GM21526 (cell line): ENCODE measurements around the gene NPAT.

Experiments
- ATAC-seq: cut with Tn5 transposase; IDR thresholded peaks from one replicate; pipeline ENCODE4 v1.9.1; 2021; ENCODE audit warnings: moderate library complexity; ENCODE audit not compliant: unreplicated experiment, low FRiP score

NPAT gene

GRCh38 chr11:108220721-108221336 lies 1.6 kb downstream of the NPAT start:
- no peak for ATAC-seq

- no peak for ATAC-seq
Observed at GRCh38 chr11:108218912-108219783, 3.3 kb downstream of the NPAT start.

- no peak for ATAC-seq
Observed at GRCh38 chr11:108218455-108218854, 4.0 kb downstream of the NPAT start.

GRCh38 chr11:108216988-108217387 lies 5.5 kb downstream of the NPAT start:
- no peak for ATAC-seq

- ATAC-seq = no peak
Observed at GRCh38 chr11:108213784-108214183, 8.7 kb downstream of the NPAT start.

- no peak for ATAC-seq
Observed at GRCh38 chr11:108210441-108210840, 12.0 kb downstream of the NPAT start.

- ATAC-seq = no peak
Observed at GRCh38 chr11:108207683-108208060, 14.8 kb downstream of the NPAT start.

GRCh38 chr11:108206969-108207682 lies 15.3 kb downstream of the NPAT start:
- no peak for ATAC-seq

- ATAC-seq = no peak
Observed at GRCh38 chr11:108206171-108206570, 16.3 kb downstream of the NPAT start.

GRCh38 chr11:108204929-108205499 lies 17.4 kb downstream of the NPAT start:
- no peak for ATAC-seq

GRCh38 chr11:108204376-108204775 lies 18.1 kb downstream of the NPAT start:
- no peak for ATAC-seq

- ATAC-seq = no peak
Observed at GRCh38 chr11:108203075-108203474, 19.4 kb downstream of the NPAT start.

GRCh38 chr11:108199446-108200321 lies 22.8 kb downstream of the NPAT start:
- ATAC-seq = peak; percentile 67

GRCh38 chr11:108198833-108199232 lies 23.6 kb downstream of the NPAT start:
- ATAC-seq = no peak

- no peak for ATAC-seq
Observed at GRCh38 chr11:108197351-108197750, 25.1 kb downstream of the NPAT start.

- no peak for ATAC-seq
Observed at GRCh38 chr11:108196901-108197300, 25.5 kb downstream of the NPAT start.

GRCh38 chr11:108193725-108194124 lies 28.7 kb downstream of the NPAT start:
- ATAC-seq = no peak

- ATAC-seq = no peak
Observed at GRCh38 chr11:108177570-108177969, 44.9 kb downstream of the NPAT start.

GRCh38 chr11:108170184-108170583 lies 52.3 kb downstream of the NPAT start:
- no peak for ATAC-seq

GRCh38 chr11:108167624-108168023 lies 54.8 kb downstream of the NPAT start:
- no peak for ATAC-seq
